CD4-positive, alpha-beta T cell (primary cell): ENCODE measurements around the gene CIDEA. TPM values are rescaled to one million over a fixed set of nuclear protein-coding genes. Genes with fewer than 3 reads are reported as not detected.

Source experiments
- ATAC-seq: fragments of 200-7000 bp; cut with Tn5 transposase; one replicate; pipeline ENCODE4 v1.10.0; 2022; ENCODE audit warnings: mild to moderate bottlenecking; ENCODE audit not compliant: poor library complexity
- CTCF ChIA-PET: fragments of 350-600 bp; sonication (Branson Sonifier 250); formaldehyde crosslinking; loops from one replicate; lab custom pipeline; 2021; ENCODE audit warnings: antibody characterized with exemption, inconsistent platforms; lab: Charles Lee
- POLR2A ChIA-PET: fragments of 350-600 bp; sonication (Branson Sonifier 250); formaldehyde crosslinking; loops from one replicate; lab custom pipeline; 2021; ENCODE audit warnings: antibody characterized with exemption, inconsistent platforms; lab: Charles Lee
- DNase-seq, 14 experiments: peaks; one replicate each; pipeline ENCODE4 v3.0.0-alpha.2; 2013 to 2020; ENCODE audit warnings: mixed read lengths in 2 of 14
- H3K27ac ChIP-seq, 2 donors: one replicate each; pipeline versions ENCODE4 v1.5.1 to v1.7.0; 2013; ENCODE audit warnings: low read length in 2 of 2, low read depth in 1 of 2, mild to moderate bottlenecking in 1 of 2
- H3K27me3 ChIP-seq, 2 experiments: 1 replicate in 1 of 2; 2 replicates in 1 of 2; pipeline versions ENCODE4 v1.6.1 to v1.7.0; 2013; ENCODE audit warnings: low read length in 2 of 2, control low read depth in 1 of 2, mild to moderate bottlenecking in 1 of 2, moderate library complexity in 1 of 2; ENCODE audit not compliant: insufficient read depth in 2 of 2, control insufficient read depth in 1 of 2
- H3K36me3 ChIP-seq: one replicate; pipeline ENCODE4 v1.6.1; 2013; ENCODE audit warnings: low read length, control low read depth; ENCODE audit not compliant: insufficient read depth
- H3K4me1 ChIP-seq: one replicate; pipeline ENCODE4 v1.6.1; 2013; ENCODE audit warnings: low read length, control low read depth; ENCODE audit not compliant: insufficient read depth
- H3K4me3 ChIP-seq: one replicate; pipeline ENCODE4 v1.5.1; 2013; ENCODE audit warnings: mild to moderate bottlenecking, low read length, moderate library complexity
- H3K9me3 ChIP-seq, 2 experiments: 1 replicate in 1 of 2; 2 replicates in 1 of 2; pipeline versions ENCODE4 v1.6.1 to v1.7.0; 2013; ENCODE audit warnings: low read length in 2 of 2, mild to moderate bottlenecking in 2 of 2, control low read depth in 1 of 2, moderate library complexity in 1 of 2; ENCODE audit not compliant: control insufficient read depth in 1 of 2, insufficient read depth in 1 of 2
- H3K27ac Mint-ChIP-seq: one replicate; pipeline ENCODE4 v1.8.0; 2020; ENCODE audit warnings: mixed read lengths
- H3K27me3 Mint-ChIP-seq: one replicate; pipeline ENCODE4 v1.8.0; 2021; ENCODE audit warnings: mixed read lengths
- H3K36me3 Mint-ChIP-seq: one replicate; pipeline ENCODE4 v1.8.0; 2021; ENCODE audit warnings: low read depth, mixed read lengths
- H3K4me1 Mint-ChIP-seq: one replicate; pipeline ENCODE4 v1.8.0; 2021; ENCODE audit warnings: low read depth, mixed read lengths
- H3K4me3 Mint-ChIP-seq: one replicate; pipeline ENCODE4 v1.8.0; 2020; ENCODE audit warnings: mild to moderate bottlenecking, mixed read lengths
- H3K9me3 Mint-ChIP-seq: one replicate; pipeline ENCODE4 v1.8.0; 2020; ENCODE audit warnings: mixed read lengths
- intact Hi-C, 2 experiments: fragments of 100-400 bp; cut with DNase I in 1 of 2; cut with micrococcal nuclease in 1 of 2; formaldehyde crosslinking; loops; one replicate each; pipeline versions ENCODE4 v1.15.1 to v1.9.0; 2023 to 2025; cut with DNase I, micrococcal nuclease
- total RNA-seq, 174 experiments: library from RNA in 2 of 174; stranded (reverse) in 2 of 174; gene quantifications; one replicate each; pipeline ENCODE4 v1.2.3 and lab custom pipeline; 2021 to 2026
- TF ChIP-seq, protein P1 (sequence below): fragments of 200-600 bp; IDR thresholded peaks from one replicate; pipeline ENCODE4 v1.8.0; 2022; ENCODE audit warnings: antibody characterized with exemption, mild to moderate bottlenecking

Gene CIDEA
- total RNA-seq, 2 experiments from 2014 or later = not detected

DNA sequence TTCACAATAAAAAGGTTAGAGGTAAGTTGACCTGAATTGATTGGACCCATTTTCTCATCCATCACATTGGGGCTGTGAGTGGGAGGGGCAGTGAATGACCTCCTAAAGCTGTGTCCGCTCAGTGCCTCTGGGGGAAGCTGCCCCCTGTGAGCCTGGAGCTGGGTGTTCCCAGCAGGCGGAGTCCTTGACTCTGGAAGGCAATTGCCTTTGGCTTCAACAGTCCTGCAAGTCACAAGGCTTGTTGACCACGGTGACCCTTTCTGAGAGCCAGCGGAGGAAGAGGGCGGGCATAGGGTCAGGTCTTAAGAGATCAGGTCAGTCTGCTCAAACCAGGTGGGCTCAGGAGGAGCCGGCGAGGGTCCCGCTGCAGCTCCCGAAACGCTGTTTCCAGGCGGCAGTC, 1.1 kb upstream of the CIDEA start:
- Mint-ChIP-seq H3K9me3 (no peaks in the 10 kb centered on the region), H3K27ac (no peak overlapping the region), H3K27me3 (peaks cover 76% of the 10 kb centered on the region), H3K36me3 (no peaks in the 10 kb centered on the region), H3K4me1 (no peaks in the 10 kb centered on the region), H3K4me3 (no peak overlapping the region)
- Histone ChIP-seq H3K27me3 (peaks cover 21 to 44% of the 10 kb centered on the region in 2 experiments), H3K36me3 (no peaks in the 10 kb centered on the region), H3K4me1 (peaks cover 2% of the 10 kb centered on the region), H3K4me3 (no peak overlapping the region), H3K9me3 (peaks cover 0 to 23% of the 10 kb centered on the region in 2 experiments), H3K27ac (no peak overlapping the region)
- ATAC-seq (no peak), DNase-seq (no peak)
- CTCF ChIA-PET = no interaction called here
- POLR2A ChIA-PET = no interaction called here
- TF ChIP-seq, protein P1, sequence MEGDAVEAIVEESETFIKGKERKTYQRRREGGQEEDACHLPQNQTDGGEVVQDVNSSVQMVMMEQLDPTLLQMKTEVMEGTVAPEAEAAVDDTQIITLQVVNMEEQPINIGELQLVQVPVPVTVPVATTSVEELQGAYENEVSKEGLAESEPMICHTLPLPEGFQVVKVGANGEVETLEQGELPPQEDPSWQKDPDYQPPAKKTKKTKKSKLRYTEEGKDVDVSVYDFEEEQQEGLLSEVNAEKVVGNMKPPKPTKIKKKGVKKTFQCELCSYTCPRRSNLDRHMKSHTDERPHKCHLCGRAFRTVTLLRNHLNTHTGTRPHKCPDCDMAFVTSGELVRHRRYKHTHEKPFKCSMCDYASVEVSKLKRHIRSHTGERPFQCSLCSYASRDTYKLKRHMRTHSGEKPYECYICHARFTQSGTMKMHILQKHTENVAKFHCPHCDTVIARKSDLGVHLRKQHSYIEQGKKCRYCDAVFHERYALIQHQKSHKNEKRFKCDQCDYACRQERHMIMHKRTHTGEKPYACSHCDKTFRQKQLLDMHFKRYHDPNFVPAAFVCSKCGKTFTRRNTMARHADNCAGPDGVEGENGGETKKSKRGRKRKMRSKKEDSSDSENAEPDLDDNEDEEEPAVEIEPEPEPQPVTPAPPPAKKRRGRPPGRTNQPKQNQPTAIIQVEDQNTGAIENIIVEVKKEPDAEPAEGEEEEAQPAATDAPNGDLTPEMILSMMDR = no peak
- intact Hi-C loops = no loop called here

DNA sequence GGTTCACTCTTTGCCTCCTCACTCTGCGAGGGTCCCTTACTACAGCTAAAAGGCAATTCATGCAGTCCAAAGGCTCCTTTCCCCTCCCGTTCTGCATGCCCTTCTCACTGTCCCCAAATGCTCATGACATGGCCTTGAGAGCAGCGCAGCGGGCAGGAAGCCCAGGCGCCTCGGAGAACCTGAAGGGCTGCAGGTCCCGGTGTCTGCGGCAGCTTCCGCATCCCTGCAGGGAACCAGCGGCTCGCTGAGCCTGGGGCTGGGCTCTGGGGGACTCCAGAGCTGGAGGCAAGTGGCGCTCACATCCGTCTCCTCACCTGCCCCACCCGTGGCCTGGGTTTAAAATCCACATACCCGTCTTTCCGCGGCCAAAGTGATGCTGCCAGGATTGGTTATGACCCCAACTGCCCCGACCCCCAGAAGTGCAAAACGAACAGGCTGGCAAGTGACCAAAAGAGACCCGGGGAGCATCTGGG, 462 bp upstream of the CIDEA start:
- TF ChIP-seq, protein P1 = no peak
- ATAC-seq (no peak), DNase-seq (no peak)
- Histone ChIP-seq H3K9me3 (peaks cover 0 to 23% of the 10 kb centered on the region in 2 experiments), H3K36me3 (no peaks in the 10 kb centered on the region), H3K27ac (no peak overlapping the region), H3K27me3 (peaks cover 21 to 45% of the 10 kb centered on the region in 2 experiments), H3K4me3 (no peak overlapping the region), H3K4me1 (peaks cover 2% of the 10 kb centered on the region)
- no peaks in the 10 kb centered on the region for H3K4me1 Mint-ChIP-seq
- ChIA-PET POLR2A (no interaction called here), CTCF (no interaction called here)
- no peak overlapping the region for H3K27ac Mint-ChIP-seq
- no peaks in the 10 kb centered on the region for H3K36me3 Mint-ChIP-seq
- H3K4me3 Mint-ChIP-seq = no peak overlapping the region
- intact Hi-C loops = no loop called here
- H3K27me3 Mint-ChIP-seq = peaks cover 75% of the 10 kb centered on the region
- no peaks in the 10 kb centered on the region for H3K9me3 Mint-ChIP-seq

DNA sequence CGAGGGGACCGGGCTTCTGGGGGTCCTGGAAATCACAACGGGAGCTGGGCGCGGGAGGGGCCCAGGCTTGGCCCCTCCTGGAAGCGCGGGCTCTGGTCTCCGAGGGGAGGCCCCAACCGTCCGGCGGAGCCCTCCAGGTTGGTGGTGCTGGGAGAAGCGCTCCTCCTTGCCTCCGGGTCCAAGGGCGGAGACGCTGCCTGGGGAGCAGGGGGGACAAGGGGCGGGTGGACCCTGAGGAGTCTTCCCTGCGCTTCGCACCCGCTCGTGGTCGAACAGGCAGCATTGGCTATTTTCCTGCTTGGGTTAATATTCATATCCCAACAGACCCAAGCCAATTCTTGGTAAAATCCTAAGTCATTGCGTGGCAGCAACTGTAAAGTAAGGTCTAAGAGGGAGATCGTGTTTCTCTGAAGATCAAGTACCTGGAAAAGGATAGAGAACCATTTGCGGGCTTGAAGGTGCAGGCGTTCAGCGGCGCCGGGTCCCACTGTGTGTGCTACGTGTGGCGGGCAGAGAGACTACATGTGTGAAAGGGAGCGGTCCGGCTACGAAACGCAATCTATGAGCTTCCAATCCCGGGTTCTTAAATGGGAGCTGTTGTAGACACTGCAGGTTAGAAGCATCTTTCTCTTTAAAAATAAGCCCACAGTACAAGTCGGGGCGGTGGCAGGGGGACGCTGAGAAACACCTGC, 805 bp downstream of the CIDEA start:
- ChIA-PET POLR2A (no interaction called here), CTCF (no interaction called here)
- no peaks in the 10 kb centered on the region for H3K9me3 Mint-ChIP-seq
- DNase-seq (no peak), ATAC-seq (no peak)
- Histone ChIP-seq H3K27me3 (peaks cover 21 to 45% of the 10 kb centered on the region in 2 experiments), H3K36me3 (no peaks in the 10 kb centered on the region), H3K4me3 (no peak overlapping the region), H3K9me3 (peaks cover 0 to 23% of the 10 kb centered on the region in 2 experiments), H3K27ac (no peak overlapping the region), H3K4me1 (peaks cover 2% of the 10 kb centered on the region)
- no peak overlapping the region for H3K27ac Mint-ChIP-seq
- TF ChIP-seq, protein P1 = no peak
- no peaks in the 10 kb centered on the region for H3K36me3 Mint-ChIP-seq
- H3K4me1 Mint-ChIP-seq = no peaks in the 10 kb centered on the region
- no peak overlapping the region for H3K4me3 Mint-ChIP-seq
- peaks cover 65% of the 10 kb centered on the region for H3K27me3 Mint-ChIP-seq
- intact Hi-C loops = no loop called here
